Kidney epithelial cell (primary cell): ENCODE data around the gene MICAL3. TPM values are rescaled to one million over a fixed set of nuclear protein-coding genes. Genes with fewer than 3 reads are reported as not detected.

Experiments used
- DNase-seq: peaks from one replicate; pipeline ENCODE4 v3.0.0-alpha.2; 2010; ENCODE audit warnings: low read depth
- H3K27me3 ChIP-seq: 2 replicates; pipeline ENCODE4 v1.6.0; 2011; ENCODE audit warnings: low read length; ENCODE audit not compliant: control insufficient read depth, insufficient read depth
- H3K36me3 ChIP-seq: 2 replicates; pipeline ENCODE4 v1.5.1; 2011; ENCODE audit warnings: low read length; ENCODE audit not compliant: control insufficient read depth, insufficient read depth
- H3K4me3 ChIP-seq: 2 replicates; pipeline ENCODE4 v1.5.1; 2011; ENCODE audit warnings: low read depth, mild to moderate bottlenecking, control low read depth, low read length
- total RNA-seq: library from RNA; depleted of rRNA; stranded (reverse); fragments of >200 nt; gene quantifications from 2 replicates; pipeline ENCODE4 v1.2.3, GENCODE V29; 2015
- TF ChIP-seq, protein P1 (sequence below): IDR thresholded peaks from 2 replicates; pipeline ENCODE4 v1.5.1; 2011; ENCODE audit warnings: mild to moderate bottlenecking, moderate library complexity, low read length, control low read depth, inconsistent platforms; ENCODE audit not compliant: insufficient read depth, poor library complexity, severe bottlenecking

Gene MICAL3
- total RNA-seq, 1 donor from 2014 or later = 38.9 TPM

DNA sequence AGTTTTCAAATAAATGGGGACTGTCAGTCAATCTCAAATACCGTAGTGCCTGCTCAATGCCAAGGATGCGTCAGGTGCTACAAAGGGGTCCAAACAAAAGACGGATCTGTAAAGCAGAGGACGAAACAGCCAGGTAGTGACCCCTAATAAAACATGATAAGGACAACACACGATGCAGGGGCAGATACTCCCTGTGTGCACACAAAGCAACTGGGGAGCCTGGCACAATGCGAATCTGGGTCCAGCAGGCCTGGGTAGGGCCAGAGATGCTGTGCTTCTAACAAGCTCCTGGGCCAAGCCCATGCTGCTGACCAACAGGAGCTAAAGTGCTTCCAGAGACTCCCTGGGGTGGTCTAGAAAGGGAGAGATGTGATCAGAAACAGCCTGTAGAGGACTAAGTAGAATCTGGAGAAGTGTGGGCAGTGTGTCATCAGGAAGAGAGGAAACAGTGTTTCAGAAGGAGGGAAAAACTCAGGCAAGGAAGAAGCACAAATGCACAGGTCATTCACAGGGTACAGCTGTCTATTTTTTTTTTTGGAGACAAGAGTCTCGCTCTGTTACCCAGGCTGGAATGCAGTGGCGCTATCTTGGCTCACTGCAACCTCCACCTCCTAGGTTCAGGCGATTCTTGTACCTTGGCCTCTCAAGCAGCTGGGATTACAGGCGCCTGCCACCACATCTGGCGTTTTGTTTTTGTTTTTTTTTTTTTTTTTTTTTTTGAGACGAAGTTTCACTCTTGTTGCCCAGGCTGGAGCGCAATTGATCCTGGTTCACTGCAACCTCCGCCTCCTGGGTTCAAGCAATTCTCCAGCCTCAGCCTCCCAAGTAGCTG lies 74.5 kb downstream of the MICAL3 start:
- no peaks in the 10 kb centered on the region for H3K27me3 ChIP-seq
- H3K36me3 ChIP-seq = no peaks in the 10 kb centered on the region
- no peak for DNase-seq
- H3K4me3 ChIP-seq = no peak overlapping the region
- TF ChIP-seq, protein P1, sequence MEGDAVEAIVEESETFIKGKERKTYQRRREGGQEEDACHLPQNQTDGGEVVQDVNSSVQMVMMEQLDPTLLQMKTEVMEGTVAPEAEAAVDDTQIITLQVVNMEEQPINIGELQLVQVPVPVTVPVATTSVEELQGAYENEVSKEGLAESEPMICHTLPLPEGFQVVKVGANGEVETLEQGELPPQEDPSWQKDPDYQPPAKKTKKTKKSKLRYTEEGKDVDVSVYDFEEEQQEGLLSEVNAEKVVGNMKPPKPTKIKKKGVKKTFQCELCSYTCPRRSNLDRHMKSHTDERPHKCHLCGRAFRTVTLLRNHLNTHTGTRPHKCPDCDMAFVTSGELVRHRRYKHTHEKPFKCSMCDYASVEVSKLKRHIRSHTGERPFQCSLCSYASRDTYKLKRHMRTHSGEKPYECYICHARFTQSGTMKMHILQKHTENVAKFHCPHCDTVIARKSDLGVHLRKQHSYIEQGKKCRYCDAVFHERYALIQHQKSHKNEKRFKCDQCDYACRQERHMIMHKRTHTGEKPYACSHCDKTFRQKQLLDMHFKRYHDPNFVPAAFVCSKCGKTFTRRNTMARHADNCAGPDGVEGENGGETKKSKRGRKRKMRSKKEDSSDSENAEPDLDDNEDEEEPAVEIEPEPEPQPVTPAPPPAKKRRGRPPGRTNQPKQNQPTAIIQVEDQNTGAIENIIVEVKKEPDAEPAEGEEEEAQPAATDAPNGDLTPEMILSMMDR = no peak

DNA sequence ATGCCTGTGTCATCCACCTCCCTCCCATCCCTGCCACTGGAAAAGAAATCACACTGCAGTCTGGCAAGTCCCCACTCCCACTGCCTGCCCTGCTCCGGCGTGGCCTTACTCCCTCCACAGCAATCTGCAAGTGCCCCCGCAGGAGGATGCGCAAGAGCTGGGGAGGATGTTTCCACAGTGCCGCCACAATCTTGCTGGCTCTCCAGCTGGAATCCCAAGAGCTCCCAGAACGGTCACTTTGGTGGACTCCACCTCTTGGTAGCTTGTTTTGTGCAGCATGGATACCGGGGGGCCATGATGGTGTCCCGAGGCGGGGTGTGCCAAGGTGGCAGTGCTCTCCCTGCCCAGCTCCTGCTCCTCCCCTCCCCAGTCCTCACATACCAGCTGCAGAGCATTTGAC lies 76.3 kb downstream of the MICAL3 start:
- DNase-seq = no peak
- H3K36me3 ChIP-seq = no peaks in the 10 kb centered on the region
- TF ChIP-seq, protein P1 = no peak
- H3K27me3 ChIP-seq = no peaks in the 10 kb centered on the region
- H3K4me3 ChIP-seq = no peak overlapping the region

DNA sequence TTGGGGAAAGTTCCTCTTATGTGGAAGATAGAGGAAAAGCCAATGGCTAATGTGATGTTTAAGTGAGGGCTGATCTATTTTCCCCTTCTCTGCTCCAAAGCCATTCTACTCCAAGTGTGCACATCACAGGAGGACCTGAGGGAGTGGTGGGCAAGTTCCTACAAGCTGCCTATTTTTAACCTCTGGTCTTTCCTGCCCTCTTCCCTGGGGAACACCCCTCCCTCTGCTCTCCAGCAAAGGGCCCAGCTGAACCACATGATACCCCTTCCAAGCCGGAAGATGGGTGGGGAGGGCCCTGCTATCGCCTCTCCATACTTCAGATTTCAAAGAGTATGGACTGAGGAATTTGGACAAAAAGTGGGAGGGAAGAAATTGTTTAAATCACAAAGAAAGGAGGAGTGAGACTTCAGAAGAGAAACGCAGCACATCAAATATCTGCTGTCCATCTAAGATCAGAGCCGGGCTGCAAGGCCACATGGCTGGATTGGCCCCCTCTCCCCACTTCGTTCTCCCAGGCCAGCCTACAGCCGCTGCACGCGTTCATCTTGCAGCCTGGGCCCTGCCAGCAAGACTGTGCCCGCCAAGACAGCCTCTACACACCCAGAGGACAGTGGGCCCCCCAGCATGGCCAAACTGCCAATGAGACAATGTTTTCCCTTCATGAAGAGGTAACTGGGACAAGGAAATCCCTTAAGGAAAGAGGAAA lies 77.5 kb downstream of the MICAL3 start:
- no peaks in the 10 kb centered on the region for H3K36me3 ChIP-seq
- H3K27me3 ChIP-seq = no peaks in the 10 kb centered on the region
- no peak overlapping the region for H3K4me3 ChIP-seq
- no peak for DNase-seq
- TF ChIP-seq, protein P1 = no peak

DNA sequence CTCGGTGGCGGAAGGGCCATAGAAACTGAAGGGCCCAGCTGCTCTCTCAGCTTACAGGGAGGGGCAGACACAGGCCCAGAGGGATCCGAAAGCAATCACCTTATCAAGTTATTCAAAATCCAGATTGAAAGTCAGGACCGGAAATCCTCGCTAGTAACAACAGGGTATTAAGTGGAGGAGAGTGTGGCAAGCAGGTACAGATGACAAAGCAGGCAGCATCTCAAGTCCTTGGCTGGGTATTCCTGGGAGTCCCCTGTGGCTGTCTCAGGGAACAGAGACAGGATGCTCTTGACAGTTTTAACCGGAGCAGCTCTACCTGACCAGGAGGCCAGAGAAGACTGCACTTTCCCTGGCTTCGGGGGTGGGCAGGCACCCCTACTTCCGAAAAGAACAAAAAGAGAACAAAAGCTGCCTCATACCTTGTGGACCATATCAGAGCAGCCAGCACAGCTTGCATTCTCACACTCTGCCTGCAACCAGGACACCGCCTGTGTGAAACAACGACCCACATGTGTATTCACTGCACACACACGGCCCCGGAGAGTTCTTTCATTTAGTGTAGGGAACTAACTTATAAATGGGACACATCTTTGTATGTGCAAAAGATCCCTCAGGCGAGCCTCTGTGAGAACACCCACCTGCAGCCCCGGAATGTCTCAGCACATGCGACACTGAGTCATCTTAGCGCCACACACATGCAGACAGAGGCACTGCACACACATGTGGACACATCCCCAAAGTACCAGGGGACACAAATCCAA lies 78.3 kb downstream of the MICAL3 start:
- no peaks in the 10 kb centered on the region for H3K36me3 ChIP-seq
- H3K4me3 ChIP-seq = no peak overlapping the region
- H3K27me3 ChIP-seq = no peaks in the 10 kb centered on the region
- no peak for DNase-seq
- TF ChIP-seq, protein P1 = no peak

DNA sequence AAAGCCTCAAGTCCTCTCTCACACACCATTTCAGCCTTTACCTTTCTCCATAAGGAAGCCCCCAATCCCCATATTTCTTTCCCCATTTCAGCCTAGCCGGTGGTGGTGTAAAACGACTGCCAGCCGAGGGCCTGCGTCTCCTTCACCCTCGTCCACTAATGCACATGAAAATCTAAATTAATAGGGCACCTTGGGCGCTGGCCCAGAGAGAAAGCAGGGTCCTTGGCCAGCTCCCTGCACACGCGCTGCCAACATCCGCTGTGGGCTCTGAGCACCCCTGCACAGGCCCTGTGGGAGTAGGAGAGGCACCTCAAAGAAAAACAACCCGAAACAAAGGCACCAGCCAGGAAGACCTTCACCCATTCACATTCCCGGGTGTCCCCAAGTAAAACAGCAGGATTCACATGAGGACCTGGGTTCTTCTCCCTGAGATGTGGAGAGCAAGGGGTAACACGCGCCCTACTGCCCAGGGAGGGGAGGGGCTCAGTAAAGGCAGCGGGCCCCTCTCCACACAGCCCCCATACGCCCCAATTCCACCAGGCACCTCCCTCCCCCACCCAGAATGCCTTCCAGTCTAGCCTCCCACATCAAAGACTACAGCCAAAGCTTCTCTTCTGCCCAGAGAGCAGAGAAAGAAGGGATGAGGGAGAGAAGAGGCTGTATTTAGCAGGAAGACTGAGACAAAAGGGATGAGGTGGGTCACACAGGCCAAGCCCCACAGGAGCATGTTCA lies 79.0 kb downstream of the MICAL3 start:
- TF ChIP-seq, protein P1 = no peak
- DNase-seq = no peak
- Histone ChIP-seq H3K36me3 (no peaks in the 10 kb centered on the region), H3K4me3 (no peak overlapping the region), H3K27me3 (no peaks in the 10 kb centered on the region)
